GM19467 (cell line): Measurements from ENCODE around the gene SRCIN1.
"Not testable (repeated sequence)": the region's sequence is repeated elsewhere in the genome, so short reads cannot be mapped to it uniquely, and the experiment has no call there.

Source experiments
- ATAC-seq: cut with Tn5 transposase; IDR thresholded peaks from one replicate; pipeline ENCODE4 v1.9.1; 2021; ENCODE audit warnings: mild to moderate bottlenecking, moderate library complexity; ENCODE audit not compliant: unreplicated experiment

The SRCIN1 gene

DNA sequence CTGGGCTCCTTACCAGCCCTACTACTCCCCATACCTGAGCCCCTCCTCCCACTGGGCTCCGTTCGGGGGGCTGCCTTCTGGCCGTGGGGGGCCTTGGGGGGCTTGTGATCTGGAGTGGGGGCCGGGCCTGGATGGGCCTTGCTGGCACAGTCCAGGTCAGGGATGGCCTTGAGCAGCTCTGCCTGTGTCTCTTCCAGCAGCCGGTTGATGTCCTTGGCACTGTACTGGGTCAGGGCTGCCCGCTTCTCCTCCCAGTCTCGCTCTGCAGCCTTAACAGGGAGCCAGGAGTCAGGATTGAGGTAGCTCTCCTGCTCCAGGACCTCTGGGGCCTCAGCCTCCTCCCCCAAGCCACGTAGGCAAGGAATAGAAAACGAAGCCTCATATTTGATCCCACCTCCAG lies 54.6 kb downstream of the SRCIN1 start:
- ATAC-seq, result no peak

DNA sequence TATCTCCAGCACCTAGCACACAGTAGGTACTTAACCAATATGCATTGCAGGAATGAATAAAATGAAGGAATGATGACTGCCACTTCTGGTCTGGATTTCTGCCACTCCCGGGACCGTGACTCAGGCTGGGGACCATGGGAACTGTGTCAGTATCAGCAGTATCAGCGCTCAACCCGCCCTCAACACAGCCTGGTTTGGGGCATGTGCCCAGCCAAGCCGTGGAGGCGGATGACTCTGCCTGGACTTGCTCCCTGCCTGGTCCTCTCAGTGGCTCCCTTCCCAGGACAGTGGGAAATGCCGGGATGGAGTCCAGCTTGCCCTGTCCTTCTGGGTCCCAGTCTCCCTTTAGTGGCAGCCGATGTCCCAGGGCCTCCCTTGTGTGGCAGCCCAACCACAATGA lies 55.1 kb downstream of the SRCIN1 start:
- ATAC-seq, result no peak

DNA sequence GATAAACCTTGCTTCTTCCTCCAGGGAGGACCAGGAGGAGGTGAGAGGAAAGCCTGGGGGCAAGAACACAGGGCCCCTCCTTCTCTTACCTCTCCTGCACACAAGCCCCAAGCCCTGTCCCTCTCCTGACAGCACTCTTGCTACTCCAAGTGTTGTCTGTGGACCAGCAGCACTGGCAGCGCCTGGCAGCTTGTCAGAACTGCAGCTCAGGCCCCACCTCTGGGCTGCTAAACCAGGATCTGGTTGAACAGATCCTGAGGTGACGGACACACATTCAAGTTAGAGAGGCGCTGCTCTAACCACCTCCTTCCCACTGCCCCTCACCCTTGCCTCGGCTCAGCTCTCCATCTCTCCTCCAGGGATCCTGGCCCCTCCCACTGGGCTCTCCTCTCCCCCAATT lies 56.5 kb downstream of the SRCIN1 start:
- ATAC-seq, result no peak

DNA sequence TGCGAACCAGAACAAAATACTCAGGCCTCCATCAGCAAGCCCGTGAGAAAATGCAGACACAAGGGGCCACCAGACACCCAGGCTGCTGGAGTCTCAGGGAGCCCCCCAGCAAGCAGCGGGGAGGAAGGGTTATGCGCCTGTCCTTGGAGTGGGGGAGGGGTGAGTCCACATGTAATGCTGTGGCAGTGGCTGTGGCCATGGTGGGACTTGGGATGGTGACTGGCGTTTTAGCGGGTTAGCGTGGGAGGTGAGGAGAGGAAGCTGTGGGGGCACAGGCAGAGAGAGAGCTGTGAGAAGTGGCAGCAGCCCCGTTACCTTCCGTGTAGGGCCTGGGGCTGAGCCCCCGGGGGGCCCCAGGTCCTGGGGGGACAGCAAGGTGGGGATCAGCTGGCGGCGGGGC lies 58.3 kb downstream of the SRCIN1 start:
- no peak for ATAC-seq

DNA sequence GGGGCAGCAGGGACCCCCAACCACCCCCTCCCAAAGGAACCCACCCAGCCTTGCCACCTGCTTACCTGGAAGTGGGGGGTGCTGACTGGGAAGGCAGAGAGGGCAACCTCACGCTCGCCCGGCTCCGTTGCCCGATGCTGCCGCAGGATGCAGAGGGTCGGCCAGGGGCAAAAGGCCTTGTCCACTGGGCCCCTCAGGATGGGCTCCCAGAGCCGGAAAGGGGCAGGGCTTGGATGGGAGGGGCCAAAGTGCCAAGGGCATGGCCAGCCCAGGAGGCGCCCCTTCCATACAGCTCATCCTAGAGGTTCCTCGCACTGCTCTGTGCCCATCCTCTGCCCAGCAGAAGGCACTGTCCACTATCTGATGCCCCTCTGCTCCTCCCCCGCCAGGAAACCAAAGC lies 59.4 kb downstream of the SRCIN1 start:
- ATAC-seq, result no peak

DNA sequence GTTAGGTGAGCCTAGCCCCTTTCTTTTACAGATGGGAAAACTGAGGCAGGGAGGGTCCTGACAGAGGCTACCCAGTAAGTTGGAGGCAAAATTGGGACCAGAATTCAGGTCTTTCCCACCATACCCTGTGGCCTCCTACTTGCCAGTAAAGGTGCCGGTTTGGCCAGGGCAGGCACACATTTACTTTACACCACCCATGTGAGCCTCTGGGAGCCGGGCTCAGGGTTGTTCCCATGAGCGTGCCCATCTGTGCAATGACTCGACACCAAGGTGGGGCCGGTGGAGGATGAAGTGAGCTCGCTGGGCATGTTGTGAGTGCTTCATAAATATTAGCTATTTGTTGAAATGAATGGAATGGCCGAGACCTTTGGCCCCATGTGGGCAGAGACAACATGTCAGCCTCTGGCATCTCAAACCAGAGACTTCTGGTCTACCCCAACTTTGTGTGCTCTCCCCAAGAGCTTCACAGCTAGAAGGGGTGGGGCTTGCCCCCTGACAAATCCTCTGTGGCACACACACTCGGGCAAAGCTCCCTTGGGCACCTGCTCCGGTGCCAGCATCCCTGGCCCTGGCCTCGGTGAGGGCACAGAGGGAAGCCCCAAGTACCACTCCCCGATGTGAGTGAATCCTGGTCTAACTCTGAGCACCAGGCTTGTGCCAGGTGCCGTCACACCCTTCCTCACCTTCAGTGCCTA lies 60.1 kb downstream of the SRCIN1 start:
- ATAC-seq, result no peak

DNA sequence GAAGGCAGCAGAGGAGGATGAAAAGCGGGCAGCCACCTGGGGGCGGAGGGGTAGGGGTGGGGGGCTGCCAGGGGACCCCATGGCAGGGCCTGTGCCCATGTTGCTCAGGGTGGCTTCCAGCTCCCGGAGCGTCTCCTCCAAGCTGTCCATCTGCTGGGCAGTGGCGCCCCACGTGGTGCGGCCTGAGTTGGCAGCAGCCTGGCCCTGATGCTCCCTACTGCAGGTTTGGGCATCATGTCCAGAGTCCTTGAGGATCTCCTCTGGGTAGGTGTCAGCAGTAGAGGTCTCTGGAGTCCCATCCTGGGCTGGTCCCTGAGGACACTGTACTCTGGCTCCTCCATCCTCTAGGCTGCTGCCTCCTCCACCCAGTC lies 60.9 kb downstream of the SRCIN1 start:
- no peak for ATAC-seq

DNA sequence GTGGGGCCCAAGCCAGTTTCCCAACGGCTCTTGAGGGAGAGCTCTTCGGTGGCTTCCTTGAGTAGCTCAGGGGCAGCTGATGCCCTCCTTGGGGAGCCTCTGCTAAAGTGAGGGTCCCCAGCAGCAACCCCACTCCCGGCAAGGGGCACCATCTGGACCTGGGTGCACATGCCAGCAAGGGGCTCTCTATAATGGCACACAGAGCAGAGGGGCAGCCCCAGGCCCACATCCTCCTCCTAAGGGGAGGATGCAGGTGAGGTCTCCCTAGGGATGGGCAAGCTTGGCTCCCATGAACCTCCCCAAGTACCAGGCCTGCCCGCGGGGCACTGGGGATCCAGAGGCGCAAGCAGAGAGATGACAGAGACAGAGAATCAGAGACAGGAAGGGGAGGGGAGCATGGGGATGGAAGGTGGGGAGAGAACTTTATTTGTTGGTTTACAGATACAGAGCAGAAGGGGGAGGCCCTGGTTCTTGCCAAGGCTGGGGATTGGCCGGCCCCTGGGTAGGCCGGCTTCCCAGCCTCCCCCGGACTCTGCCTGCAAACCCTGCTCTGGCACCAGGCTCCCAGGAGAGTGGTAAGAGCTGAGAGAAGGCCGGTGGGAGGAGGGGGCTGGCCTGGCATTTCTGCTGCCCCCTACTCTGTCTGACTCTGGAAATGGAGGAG lies 61.4 kb downstream of the SRCIN1 start:
- ATAC-seq, result no peak

DNA sequence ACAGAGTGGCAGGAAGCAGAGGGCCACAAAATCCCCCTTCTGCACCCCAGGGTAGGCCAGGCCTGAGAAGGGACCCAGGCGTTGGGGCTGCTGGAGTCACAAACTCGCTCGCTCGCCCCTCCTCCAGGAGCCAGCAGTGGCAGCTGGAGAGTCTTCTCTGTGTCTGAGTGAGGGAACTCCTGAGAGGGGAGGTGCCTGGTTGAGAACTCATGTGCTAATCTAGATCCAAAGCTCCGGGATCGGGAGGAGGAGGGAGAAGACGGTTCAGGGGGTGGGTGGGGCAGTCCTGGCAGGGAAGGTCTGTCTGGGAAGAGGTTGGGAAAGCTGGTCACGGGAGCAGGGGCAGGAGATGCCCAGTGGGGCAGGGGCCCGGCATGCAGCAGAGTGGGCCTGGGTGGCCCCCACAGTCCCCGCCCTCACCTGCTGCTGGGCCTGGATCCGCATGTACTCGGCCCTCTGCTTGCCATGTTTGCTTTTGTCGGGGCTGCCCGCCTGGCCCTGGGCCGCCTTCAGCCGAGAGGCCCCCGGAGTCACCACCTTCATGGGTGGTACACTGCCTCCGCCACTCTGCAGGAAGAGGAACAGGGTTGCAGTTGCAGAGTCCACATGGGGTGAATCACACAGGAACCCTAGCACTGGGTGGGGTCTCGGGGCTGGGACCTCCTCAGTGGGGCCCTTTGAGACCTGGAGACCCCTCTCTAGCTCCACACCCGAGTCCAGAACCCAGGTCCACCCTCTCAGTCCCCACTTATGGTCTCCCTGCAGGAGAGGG lies 62.2 kb downstream of the SRCIN1 start:
- ATAC-seq, result no peak

DNA sequence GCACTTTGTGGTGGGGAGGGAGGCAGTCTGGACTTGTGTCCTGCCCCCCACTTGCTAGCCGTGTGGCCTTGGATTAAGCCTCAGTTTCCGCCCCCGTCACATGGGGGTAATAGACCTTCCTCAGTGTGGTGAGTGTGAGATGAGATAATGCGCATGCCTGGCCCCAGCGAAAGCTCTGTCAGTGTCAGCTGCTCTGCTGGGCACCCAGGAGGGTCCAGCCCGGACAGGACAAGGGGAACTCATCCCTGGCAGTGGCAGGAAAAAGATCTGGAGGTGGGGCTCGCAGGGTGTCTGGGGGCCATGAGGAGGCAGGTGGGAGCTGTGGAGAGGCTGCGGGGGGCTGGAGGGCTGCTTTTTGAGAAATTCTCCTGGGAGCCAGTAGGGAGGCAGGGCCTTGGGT lies 63.5 kb downstream of the SRCIN1 start:
- no peak for ATAC-seq

DNA sequence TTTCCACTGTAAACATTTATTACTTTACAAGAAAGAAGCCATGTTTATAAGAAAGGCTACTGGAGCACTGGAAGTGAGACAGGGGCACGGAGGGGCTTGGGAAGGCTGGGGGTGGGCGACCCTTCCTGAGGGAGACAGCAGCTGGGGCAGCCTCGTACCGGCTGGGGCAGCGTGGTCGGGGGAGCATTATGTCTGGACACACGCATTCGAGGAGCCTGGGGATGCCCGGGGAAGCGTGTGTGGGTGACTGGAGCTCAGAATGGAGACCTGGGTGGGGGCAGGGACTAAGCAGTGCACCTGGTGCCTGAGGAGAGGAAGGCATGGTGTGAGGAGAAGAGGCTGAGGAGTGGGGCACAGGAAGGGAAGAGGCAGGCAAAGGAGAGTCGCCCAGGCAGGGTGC lies 64.5 kb downstream of the SRCIN1 start:
- ATAC-seq, result no peak

DNA sequence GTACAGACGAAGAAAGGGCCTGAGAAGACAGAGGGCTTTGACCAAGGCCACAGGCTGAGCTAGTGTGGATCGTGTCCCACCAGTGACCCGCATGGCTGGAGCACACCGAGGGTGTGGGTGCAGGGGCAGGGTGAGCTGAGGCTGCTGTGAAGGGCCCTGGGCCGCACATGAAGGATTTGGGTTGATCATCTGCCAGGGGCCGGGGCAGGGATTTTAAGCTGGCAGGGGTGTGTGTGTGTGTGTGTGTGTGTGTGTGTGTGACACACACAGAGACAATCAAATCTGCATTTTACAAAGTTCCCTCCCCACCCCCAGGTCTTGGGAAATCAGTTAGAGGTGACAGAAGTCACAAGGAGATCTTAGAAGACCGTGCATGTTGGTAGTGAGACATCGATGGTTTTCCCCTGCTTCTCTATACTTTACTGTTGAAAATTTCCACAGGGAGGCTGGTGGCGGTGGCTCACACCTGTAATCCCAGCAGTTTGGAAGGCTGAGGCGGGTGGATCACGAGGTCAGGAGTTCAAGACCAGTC lies 65.2 kb downstream of the SRCIN1 start:
- ATAC-seq, result no peak

DNA sequence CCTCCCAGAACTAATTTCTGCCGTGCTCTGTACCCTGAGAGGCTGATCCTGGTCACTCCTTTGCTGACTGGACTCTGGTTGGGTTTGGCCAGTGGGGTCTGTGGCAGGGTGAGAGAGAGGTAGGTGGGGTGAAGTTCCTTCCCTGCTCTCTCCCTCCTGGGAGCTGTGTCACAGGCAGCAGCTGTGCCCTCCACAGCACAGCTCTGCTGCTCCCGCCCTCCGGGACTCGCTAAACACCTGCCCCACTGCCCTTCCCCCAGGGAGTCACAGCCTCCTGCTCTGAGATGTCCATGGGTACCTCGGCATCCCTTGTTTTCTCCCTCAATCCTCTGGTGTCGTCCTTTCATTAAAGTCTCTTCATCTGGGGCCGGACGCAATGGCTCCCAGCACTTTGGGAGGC lies 66.4 kb downstream of the SRCIN1 start:
- ATAC-seq, result no peak

DNA sequence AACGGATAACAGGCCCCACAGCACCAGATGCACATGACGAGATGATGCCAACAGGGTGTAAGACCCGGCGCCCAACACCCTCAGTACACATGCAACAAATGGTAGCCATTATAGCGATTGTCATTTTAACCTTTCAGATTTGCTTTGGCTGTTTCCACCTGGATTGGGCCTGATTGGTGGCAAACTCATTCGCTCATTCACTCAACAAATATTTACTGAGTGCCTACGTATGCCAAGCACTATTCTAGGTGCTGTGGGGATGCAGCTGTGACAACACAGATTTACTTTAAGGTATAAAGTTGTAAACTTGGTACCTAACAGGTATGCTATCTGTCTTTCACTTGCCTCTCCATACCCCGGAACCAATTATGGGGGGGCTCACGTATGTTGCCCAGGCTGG lies 66.8 kb downstream of the SRCIN1 start:
- no peak for ATAC-seq

DNA sequence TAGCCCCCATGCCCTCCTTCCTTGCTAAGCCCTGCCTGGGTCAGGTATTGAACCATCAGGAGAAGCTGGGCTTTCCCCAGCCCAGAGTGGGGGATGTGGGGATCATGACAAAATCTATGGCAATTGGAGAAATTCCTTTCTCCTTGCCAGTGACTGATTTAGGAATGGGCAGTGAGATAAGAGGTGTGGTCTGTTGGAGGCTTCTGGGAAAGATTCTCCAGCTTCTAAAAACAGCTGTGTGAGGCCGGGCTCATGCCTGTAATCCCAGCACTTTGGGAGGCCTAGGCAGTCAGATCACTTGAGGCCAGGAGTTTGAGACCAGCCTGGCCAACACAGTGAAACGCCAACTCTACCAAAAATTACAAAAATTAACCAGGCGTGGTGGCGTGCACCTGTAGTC lies 69.1 kb downstream of the SRCIN1 start:
- ATAC-seq, result no peak

DNA sequence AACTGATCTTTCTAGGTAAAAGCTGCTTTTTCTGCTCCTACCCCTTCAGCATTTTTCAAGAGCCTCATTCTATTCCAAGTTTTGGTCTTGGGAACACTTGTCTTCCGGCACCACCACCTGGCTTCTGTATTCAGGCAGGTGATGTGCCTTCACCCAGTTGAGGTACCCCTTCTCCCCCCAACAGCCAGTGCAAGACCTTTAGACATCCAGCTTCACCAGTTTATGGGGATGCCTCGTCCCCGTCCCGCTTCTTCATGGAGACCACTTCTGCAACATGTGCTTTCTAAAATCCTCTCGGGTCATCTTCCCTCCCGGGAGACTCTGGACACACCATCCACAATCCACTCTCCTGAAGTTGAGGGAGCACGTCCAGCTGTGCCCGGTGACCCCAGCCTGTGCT lies 69.9 kb downstream of the SRCIN1 start:
- no peak for ATAC-seq

DNA sequence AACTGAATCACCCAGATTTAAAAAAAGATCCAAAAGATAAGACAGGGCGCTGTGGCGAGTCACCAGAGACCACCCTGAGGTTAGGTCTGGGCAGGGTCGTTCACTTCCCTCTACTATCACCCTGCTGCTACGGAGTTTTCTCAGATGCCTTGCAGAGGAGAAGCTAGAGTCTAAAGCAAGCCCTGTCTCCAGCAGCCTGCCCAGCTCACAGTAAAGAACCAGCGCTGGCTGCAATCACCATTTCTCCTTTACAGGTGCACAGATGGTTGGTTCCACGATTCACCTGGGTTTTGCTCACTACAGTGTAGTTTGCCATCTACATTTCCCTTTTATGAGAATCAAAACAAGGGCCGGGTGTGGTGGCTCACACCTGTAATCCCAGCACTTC lies 71.3 kb downstream of the SRCIN1 start:
- ATAC-seq, result no peak

DNA sequence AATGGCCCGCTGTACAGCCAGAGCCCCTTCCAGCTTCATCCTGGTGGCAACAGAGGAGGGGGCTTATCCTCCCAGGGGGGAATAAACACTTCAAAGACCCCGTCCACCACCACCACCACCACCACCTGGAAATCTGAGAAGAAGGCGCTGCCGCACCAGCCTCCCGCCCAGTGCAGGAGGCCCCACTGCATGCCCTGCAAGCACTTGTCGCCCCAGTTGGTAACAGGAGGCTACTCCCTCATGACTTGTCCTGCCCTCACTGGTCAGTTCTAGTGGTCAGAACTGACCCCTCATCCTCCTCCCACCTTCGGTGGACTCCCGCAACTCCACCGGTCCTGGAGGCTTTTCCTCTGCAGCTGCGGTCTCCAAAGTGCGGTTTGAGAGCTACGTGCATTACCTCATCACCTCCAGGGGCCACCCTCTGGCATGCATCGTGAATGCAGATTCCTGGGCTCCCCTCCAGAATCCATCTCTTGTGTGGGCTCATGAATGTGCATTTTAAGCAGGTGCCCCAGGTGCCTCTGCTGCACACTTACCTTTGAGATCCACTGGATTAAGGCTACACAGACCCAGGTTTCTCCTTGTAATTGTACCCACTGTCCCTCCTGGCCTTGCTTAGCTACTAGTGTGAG lies 71.8 kb downstream of the SRCIN1 start:
- no peak for ATAC-seq

DNA sequence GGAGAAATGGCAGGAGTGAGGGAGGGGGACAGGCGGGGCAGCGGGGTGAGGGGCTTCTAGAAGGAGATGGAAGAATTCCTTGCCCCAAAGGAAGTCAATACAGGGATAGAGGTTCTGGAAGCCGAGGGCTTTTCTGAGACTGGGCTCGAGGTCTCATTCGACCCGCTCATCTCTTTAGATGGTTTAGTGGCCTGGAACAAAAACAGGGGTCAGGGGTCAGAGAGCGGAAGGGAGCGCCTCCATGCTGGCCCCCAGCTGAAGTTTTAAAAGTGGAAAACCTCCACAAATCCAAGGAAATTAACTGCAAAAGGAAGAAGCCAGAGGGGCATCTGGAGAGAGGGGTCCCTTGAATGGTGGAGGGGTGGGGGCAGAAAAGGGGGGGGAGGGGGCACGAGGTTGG lies 72.5 kb downstream of the SRCIN1 start:
- ATAC-seq, result no peak

DNA sequence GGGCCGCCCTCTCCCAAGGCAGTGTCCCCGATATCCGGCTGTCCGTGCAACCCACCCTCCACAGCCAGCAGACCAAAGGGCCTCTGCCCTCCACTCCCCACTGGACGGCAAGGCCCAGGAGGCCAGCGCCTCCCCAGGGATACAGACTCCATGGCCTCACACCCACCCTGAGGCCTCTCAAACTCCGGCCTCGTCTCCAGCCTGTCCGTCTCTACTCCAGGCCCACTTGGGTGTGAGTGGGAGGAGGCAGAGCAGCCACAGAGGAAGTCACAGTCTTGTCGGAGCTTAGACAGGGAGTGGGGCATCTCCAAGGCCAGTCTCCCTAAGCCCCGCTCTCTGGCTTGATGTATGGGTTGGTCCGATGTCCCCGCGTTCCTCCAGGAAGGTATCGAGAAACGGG lies 73.3 kb downstream of the SRCIN1 start:
- no peak for ATAC-seq

DNA sequence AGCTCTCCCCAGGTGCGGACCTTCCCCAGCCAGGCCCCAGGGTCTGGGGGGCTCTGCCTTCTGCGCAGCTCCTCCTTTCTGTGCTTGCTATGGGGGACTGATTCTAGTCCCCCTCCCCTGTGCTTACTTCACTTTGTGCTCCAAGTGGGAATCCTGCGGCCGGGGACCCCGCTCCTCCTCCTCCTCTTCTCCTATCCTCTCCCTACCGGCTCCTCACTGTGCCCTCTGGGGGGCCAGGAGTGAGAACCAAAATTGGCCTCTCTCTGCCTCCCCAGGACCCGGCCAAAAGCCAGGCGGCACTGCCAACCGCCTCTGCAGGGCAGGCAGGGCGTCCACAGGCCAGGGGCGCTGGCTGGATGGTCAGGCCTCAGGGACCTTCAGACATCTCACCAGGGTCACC lies 74.0 kb downstream of the SRCIN1 start:
- not testable (repeated sequence) for ATAC-seq

DNA sequence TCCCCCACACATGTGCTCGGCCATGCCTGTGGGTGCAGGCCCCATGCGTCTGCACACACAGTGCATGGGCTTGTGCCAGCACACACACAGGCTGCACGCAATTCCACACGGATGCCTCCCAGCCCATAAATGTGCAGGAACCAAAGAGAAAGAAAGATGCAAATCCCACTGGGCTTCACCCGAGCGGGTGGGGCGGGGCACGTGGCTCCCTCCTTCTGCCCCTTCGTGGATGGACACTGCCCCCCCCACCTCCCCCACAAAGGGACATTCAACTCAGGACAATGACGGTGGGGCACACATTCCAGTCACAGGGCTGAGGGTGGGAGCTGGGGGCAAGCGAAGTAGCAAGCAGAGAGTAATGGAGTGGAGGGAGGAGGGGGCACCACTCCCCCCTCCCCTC lies 74.9 kb downstream of the SRCIN1 start:
- ATAC-seq, result not testable (repeated sequence)
